NK-92 (cell line): ENCODE data around the gene DLGAP4.
"Not testable (repeated sequence)": the region's sequence is repeated elsewhere in the genome, so short reads cannot be mapped to it uniquely, and the experiment has no call there.

Experiments
- DNase-seq: peaks from one replicate; lab custom pipeline; 2025; ENCODE audit not compliant: unreplicated experiment; lab: John Stamatoyannopoulos, UW

Gene DLGAP4

DNA sequence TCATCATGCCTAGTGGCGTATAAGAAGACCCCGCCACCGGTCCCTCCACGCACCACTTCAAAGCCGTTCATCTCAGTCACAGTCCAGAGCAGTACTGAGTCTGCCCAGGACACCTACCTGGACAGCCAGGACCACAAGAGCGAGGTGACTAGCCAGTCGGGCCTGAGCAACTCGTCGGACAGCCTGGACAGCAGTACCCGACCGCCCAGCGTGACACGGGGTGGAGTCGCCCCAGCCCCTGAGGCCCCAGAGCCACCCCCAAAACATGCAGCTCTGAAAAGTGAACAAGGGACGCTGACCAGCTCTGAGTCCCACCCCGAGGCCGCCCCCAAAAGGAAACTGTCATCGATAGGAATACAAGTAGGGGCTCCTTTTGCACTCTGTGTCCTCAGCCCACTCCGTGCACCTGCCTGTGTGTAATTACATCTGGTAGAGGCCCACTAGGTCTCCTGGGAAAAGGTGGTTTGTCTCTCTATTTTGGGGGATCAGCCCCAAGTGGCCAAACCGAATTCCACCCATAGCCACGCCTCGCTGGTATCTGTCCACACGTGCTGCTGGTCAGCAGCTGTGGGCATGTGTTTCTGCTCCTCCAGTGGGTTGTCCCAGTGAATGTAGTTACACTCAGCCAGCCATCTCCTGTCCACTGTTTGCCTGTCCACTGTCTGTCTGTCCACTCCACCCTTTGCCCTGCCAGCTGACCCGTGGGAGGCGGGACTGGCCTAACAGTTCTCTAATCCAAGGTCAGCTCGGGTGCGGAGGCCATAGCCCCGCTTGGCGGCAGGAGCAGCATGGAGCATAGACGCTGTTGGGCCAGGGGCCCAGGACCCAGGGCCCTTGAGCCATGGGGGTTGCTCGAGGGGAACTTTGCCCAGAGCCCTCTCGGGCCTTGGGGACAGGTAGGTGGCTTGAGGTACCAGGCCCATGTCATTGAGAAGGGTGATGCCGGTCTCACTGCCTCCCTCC is 190.8 kb downstream of the DLGAP4 start:
- no peak for DNase-seq

DNA sequence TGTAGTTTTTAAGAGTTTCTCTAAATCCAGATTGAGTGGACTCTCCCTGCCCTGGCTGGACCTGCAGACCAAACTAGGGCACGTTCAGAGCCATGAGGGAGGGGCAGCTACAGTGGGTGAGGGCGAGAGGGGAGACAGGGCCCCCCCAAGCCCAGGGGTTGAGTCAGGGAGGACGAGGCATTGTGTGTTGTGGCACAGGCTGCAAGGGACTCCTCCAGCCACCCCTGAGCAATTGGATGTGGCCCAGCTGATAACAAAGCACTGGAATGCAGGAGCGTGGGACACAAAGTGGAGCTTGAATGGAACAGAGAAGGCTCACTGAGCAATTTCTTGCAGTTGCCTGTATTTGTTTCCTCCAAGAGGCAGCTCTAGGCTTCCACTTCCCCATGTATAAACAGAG is 191.7 kb downstream of the DLGAP4 start:
- DNase-seq = no peak

DNA sequence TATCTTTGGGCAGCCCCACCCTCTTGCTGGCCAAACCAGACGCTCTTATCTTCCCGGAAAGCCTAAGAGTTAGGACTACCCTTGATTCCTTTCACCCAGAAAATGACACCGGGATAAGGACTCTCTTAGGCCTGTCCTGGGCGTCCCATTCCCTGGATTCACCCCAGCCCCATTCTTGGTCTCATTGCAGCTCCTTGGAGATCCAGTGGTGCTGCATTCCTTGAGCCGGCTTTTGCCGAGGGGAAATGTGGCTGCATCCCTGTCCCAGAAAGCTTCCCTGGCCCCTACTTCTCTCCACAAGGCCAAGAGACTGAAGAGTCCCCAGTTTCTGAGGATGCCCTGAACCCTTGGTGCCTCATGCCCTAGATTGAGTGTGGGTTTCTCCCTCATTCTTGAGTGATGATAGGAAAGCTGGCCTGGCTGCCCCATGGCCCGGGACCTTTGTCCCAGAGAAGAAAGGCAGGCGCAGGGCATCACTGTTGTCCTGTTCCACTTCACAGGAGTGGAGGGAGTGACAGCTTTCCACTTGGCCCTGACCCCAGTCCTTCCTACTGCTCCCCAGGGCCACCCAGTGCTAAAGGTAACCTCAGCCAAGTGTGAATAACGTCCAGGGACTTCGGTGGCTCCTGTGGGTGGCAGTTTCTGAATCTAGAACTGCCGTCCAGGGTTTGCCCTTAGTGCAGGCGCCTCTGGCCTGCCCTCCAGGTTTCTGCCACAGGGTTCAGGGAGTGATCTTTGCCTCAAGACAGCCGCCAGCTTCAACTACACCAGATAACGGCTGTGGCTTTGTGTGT is 192.4 kb downstream of the DLGAP4 start:
- no peak for DNase-seq

DNA sequence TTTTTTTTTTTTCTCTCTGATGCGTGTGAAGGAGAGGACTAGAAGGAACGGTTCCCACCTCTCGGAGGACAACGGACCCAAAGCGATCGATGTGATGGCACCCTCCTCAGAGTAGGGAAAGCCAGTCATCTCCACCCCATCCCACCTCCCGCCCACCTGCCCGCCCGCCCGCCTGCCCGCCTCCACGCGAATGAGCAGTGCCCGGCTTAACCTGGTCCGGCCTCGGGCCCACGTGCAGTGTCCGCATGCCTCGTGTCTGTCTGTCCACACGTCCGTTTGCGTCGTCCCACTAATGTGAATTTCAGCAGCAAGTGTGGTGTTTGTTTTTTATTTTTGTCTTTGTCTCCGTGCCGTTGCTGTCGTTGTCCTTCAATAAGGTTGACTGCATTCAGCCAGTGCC is 193.1 kb downstream of the DLGAP4 start:
- DNase-seq = no peak

DNA sequence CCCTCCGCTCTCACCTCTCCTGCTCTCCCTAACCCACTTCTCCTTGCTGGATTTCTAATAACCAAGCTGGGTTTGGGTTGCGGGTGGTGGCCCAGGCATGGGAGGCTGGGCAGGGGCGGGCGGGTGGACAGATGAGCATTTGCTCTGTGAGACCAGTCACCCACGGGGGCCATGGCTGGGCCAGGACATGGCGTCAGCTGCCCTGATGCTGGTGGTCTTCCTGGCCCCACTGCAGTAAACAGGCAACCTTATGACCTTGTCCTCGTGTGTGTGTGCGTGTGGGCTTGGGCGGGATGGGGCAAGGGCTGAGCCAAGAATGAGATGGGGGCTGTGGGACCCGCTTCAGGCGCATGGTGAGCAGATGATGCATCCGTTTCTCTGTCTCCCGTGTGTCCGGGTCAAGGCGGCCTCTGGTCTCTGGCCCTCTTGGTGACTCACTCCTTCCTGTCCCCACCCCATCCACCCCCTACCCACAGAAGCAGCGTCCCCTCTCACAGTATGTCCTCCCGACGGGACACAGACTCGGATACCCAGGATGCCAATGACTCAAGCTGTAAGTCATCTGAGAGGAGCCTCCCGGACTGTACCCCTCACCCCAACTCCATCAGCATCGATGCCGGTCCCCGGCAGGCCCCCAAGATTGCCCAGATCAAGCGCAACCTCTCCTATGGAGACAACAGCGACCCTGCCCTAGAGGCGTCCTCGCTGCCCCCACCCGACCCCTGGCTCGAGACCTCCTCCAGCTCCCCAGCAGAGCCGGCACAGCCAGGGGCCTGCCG is 193.8 kb downstream of the DLGAP4 start:
- DNase-seq = no peak

DNA sequence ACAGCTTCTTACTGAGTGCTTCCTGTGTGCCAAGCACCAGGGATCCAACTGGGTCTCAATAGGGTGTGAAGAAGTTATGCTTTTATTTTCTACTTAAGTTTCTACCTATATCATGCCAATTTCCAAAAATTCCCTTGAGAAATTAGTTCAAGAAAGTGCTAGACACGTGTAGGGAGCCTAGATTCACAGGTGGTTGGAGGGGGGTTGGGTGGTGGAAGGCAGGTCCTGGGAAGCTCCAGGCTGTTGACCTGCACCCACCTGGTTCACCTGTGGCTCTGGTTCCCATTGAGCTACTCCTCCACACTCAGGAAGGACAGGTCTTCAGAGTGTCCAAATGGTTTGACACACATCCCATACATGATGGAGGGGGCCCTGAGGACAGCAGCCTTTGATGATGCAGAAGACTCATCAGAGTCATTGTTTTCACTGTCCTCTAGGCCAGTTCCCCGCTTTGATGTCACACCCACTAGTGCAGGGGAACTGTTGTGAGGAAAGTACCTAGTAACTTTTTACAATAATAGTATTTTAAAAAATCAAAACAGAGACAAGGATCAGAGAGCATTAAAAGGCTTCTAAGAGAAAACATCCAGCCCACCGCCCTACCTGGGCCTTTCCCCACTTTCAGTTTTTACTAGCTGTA is 195.3 kb downstream of the DLGAP4 start:
- no peak for DNase-seq

DNA sequence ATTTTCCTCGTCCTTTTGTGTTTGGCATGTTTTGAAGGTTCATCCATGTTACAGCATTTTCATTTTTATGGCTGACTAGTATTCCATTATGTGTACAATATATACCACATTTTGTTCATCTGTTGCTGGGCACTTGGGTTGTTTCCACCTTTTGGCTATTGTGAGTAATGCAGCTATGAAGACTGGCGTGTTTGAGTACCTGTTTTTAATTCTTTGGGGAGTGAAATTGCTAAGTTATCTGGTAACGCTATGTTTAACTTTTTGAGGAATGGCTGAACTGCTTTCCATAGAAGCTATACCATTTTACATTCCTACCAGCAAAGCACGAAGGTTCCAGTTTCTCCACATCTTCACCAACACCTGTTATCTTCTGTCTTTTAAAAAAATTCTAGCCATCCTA is 198.2 kb downstream of the DLGAP4 start:
- no peak for DNase-seq

DNA sequence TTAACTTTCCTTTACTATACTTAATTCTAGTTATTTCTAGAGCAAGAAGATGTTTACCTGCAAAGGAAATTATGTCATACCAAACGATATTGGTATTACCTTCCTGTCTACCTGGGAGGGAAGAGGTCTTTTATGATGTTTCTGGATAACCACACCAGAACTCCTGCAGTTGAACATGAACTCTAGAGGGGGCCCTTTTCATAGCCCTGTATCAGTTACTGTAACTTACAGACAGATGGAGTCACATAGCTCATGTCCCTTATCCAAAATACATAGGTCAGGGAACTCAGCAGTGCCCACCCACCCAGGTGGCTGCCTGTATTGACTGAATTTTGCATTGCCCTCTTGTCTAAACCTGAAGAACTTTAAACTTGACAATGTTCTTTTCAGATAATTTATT is 200.1 kb downstream of the DLGAP4 start:
- no peak for DNase-seq

DNA sequence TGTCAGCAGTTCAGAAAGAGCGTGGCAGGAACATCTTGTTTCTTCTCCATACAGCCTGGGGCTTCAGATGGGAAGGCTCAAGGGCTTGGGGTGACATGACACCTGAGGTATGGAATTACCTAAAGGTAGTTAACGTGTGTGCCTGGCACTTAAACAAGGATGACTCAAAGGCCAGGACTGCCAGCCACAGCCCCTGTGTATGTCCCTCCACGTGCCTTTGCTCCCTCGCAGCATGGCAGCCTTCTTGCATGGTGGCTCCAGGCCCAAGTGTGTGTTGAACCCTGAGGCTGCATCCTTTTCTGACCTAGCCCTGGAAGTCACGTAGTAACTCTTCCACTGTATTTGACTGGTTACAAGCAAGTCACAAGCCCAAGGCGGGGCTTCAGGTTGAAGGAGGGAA is 201.6 kb downstream of the DLGAP4 start:
- no peak for DNase-seq

DNA sequence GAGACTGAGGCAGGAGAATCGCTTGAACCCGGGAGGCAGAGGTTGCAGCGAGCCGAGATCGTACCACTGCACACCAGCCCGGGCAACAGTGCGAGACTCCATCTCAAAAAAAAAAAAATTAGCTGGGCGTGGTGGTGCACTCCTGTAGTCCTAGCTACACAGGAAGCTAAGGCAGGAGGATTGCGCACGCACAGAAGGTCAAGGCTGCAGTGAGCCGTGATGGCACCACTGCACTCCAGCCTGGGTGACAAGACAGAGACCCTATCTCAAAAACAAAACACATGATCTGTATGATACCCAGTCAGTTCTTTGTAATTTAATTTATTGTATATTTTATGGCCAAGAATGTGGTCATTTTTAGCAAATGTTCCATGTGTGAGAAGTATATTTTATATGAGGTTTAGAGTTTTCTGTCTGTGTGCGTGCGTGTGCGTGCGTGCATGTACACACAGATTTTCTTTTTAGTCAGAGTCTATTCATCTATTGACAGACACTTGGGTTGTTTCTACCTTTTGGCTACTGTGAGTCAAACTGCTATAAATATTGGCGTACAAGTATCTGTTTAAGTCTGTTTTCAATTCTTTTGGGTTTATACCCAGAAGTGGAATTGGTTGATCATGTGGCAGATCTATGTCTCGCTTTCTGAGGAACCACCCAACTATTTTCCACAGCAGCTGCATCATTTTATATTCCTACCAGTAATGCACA is 213.0 kb downstream of the DLGAP4 start:
- DNase-seq = no peak

DNA sequence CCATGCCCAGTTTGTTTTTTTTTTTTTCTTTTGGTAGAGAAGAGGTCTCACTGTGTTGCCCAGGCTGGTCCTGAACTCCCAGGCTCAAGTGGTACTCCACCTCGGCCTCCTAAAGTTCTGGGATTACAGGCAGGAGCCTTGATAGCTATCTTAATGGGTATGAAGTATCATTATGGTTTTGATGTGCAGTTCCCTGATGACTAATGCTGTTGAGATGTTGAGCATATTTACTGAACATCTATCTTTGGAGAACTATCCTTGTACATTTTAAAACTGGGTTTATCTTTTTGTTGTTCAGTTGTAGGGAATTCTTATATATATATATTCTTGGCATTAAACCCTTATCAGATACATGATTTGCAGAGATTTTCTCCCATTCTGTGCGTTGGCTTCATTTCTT is 213.8 kb downstream of the DLGAP4 start:
- DNase-seq = no peak

DNA sequence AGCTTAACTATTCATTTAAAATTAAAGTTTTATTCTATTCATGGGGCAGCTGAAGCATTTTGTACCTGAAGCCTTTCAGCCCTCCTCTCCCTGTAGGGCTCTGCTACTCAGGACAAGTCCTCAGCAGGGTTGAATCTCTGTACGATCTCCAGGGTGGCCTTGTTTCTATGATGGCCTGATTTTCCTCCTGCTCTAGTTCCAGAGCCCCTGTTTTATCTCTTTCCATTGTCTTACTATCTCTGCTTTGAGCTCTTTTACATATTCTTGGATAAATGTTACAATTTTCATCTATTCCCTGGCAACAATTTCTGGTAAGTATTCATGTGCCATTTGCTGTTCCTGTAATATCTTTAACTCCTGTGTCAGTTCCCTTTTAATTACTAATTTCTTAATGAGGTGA is 215.4 kb downstream of the DLGAP4 start:
- DNase-seq = no peak

DNA sequence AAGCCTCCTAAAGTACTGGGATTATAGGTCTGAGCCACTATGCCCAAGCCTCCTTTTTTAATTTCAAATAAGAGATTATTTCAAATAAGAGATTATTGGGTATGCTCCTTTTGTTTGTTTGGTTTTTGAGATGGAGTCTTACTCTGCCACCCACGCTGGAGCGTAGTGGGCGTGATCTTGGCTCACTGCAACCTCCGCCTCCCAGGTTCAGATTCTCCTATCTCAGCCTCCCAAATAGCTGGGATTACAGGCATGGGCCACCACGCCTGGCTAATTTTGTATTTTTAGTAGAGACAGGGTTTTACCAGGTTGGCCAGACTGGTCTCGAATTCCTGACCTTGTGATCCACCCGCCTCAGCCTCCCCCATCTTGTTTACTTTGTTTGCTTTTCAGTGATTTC is 216.3 kb downstream of the DLGAP4 start:
- DNase-seq = not testable (repeated sequence)

DNA sequence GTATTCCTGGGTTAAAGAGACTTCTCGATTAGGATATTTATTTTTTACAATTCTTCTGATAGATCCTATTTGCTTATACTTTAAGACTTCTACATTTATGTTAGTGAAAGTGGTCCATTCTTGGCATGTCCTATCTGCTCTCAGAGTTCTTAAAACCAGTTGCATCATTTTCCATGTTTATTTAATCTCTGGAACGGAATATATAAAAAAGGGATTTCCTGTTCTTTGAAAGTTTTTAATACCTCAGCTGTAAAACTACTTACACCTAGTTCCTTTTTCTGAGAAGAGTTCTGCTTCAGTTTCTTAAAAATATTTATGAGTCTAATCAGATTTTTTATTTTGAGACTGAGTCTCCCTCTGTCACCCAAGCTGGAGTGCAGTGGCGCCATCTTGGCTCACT is 217.2 kb downstream of the DLGAP4 start:
- no peak for DNase-seq

DNA sequence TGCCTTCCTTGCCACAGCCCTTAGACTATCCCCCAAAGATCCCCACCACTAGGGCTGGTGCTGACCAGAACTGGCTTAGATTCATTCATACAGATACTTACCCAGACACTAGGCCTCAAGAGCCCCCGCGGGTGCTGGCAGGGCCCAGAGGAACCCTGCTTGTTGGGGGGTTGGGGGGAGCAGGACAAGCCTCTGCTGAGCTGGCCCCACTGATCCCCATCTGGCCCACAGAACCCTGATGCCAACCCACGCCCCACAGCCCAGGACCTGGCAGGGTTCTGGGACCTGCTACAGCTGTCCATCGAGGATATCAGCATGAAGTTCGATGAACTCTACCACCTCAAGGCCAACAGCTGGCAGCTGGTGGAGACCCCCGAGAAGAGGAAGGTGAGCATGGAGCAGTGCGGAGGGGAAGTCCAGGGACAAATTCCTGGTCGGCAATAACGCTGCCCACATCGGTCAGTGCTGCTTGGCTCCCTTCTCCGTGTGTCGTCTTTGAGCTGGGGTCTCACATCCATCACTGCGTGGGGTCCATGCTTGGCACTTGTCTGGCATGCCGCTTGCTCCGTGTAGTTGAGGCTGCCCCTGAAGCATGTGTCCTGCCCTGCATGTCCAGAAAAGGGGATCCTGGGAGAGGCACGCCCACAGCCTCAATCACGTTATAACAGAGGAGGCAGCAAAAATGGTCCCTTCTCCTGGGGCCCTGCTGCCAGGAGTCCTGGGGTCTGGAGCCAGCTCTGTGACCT is 219.7 kb downstream of the DLGAP4 start:
- DNase-seq = no peak

DNA sequence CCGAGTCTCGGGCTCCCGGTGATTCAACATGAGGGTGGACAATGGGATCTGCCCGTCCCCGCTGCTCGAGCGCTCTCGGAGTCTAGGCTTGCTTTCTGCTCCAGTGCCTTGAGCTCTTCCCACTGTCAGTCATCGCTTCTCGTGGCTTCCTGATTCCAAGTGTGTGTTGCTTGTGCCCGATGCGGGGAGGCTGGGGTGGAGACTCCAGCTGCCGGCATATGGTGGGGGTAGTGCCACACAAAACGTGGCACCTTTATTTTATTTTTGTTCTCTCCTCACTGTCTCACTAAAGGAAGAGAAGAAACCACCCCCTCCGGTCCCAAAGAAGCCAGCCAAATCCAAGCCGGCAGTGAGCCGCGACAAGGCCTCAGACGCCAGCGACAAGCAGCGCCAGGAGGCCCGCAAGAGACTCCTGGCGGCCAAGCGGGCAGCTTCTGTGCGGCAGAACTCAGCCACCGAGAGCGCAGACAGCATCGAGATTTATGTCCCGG is 220.4 kb downstream of the DLGAP4 start:
- no peak for DNase-seq

DNA sequence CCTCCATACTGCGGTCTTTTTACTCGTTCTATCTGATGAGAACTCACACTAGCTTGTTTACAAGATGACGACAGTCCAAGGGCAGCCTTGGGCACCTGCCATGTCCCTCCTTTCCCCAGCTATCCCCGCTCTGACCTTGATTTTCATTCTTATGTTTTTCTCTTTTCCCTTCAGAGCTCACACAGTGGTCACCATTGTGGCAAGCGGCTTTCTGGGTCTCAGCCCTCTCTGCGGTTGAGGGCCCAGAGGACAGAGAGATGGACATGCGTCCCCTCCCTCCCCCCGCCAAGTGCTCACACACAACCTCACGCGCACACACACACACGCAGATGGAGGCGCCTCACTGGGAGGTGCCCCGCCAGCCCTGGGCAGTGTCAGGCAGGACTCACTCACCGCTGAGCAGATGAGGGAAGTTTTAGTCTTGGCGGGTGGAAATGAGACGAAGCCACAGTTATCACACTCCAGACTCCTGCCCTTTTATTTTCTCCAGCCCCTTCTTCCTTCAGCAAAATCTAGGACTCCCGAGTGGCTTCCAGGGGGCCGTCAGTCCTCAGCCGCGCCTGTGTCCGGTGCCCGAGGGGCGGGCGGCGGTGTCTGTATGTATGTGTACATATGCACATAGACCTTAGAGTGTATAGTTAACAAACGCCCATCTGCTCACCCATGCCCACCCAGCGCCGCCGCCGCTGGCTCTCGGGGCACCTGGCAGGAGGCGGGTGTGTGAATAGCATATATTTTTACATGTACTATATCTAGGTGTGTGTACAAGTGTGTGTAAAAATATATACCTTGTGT is 221.4 kb downstream of the DLGAP4 start:
- DNase-seq = no peak

DNA sequence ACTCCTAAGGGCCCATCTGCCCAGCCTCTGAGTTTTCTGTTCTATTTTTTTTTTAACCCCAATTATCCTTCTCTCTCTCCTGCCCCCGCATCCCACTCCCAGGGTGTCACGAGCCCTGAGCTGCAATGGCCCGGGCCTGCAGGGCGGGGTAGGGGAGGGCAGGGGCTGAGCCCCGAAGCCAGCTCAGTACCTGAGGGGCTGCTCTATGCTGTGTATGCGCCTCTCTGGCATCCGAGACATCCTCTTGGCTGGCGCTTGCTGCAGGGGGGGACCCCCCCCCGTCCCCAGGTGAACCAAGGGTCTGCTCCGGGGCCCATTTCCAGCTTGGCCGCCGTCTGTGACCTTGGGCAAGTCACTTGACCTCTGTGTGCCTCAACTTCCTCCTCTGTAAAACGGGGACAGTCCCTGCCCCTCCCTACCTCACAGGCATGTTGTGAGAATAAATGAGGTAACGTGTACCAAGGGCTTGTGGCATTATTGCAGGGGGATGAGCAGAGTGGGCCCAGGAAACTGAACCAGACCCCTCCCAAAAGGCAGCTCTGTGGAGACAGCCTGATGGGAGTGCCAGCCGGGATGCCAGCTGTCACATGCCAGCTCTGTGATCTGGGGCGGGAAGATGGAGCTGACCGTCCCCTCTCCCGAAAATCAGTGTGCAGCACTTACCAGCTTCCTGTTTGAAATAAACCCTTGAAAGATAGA is 222.2 kb downstream of the DLGAP4 start:
- DNase-seq = no peak
